Stimulated activated CD8-positive, alpha-beta memory T cell treated with anti-CD3 and anti-CD28 coated beads, Interleukin-15, amount 100 ng/mL, for 4 hours (primary cell): ENCODE data around the gene CYBC1.
"Not testable (repeated sequence)": the region's sequence is repeated elsewhere in the genome, so short reads cannot be mapped to it uniquely, and the experiment has no call there.

ENCODE experiments used
- DNase-seq, 2 donors: peaks; one replicate each; pipeline ENCODE4 v3.0.0-alpha.2; 2020; ENCODE audit warnings: low read depth in 2 of 2

CYBC1 gene

DNA sequence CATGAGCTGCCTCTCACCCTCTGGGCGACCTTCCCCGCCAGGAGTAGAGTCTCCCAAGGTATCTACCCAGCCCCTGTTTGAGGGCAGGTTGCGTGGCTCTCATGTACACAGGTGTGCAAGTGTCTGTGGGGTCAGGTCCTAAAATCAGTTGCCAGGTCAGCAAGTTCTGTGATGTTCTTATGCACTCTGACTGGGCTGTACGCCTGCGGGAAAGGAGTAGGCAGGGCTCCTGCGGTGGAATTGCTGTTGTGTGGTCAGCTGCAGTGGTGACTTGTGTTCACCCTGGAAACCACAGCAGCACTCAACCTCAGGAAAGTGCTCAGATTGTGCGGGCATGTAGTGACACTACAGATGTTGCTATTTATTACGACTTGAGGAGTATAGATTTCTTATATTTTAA, 27.4 kb upstream of the CYBC1 start:
- no peak for DNase-seq

- DNase-seq = no peak
These were observed 24.9 kb upstream of the CYBC1 start for GRCh38 chr17:82475458-82475857.

DNA sequence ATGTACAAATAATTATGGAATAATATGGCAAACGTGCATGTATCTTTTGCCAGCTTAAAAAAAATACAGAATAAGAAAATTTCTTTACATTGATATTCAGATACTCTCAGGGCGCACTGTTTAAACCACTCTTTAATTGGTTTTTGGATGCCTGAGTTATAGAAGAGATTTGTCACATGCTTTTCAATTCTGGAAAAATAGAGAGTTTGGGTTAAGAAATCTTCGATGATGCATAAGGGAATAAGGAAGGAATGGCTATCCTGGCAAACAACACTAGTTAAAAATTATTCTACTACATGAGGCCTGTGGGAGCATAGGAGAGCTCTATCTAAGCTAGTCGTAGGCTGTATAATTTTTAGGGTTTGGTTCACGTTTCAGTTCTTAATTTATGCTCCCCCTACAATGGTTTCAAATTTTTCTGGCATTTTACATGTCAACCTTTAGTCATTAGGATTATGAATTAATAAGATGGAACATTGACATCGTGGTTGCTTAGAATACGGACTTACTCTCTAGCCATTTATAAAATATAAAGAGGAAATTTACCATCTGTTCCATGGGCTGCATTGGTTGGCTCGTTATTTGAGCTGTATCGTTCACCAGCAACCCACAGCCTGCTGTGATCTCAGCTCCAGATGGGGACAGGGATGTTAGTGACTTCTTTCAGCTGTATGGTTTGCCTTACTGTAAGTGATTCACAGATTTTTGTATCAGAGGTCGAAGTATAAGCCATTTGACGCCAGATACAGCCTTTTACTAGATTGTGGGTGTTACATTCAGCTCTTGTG, 23.9 kb upstream of the CYBC1 start:
- no peak for DNase-seq

- DNase-seq = no peak
These were observed 19.5 kb upstream of the CYBC1 start for GRCh38 chr17:82470065-82470464.

GRCh38 chr17:82468692-82469091, 18.1 kb upstream of the CYBC1 start:
- no peak for DNase-seq

GRCh38 chr17:82465023-82465603, 14.6 kb upstream of the CYBC1 start:
- no peak for DNase-seq

DNA sequence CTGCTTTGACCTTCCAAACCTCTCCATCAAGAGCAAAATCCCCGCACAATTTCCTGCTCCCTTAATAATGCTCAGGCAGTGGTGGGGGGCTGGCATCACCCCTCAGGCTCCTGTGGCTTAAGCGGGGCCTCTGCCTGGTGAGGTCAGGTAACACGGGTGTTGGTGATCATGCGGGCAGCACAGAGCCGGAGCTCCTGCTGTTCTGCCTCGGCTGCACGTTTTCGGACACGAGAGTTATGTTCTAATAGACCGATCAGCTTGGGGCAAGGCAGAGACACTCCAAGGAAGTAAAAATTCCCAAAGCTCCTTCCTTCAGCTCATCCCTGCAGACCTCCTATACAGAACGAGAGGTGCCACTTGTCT, 14.0 kb upstream of the CYBC1 start:
- DNase-seq = no peak

- no peak for DNase-seq
These were observed 13.5 kb upstream of the CYBC1 start for GRCh38 chr17:82463925-82464566.

GRCh38 chr17:82463391-82463790, 12.8 kb upstream of the CYBC1 start:
- DNase-seq = no peak

DNA sequence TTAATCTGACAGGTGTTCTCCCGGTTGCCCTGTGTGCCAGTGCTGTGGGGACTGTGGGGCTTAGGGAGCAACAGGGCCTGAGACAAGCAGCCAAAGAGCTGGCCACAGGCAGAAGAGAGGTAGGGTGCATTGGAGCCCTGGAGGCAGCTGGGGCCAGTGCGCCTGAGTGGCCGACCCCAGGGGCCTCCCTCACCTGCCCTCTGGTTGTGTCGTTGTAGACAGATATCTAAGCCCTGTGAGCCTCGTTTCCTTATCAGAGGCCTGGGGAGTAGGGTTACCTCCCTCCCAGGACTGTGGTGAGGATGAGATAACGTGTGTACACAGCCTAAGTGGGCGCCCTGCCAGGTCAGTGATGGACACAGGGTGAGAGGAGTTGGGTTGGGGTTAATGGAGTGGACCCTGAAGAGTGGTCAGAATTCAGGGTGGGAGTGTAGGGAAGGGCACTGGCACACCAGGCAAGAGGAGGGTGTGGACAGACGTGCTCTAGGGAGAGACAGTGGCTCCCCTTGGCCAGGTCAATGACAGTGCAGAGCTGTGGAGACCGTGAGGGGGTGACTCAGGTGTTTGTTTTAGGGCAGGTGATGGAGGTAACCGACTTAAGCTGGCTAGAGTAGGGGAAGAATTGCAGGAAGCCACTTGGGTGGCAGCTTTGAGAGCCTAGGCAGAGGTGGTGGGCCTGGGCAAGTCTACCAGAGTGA, 11.4 kb upstream of the CYBC1 start:
- DNase-seq = no peak

DNA sequence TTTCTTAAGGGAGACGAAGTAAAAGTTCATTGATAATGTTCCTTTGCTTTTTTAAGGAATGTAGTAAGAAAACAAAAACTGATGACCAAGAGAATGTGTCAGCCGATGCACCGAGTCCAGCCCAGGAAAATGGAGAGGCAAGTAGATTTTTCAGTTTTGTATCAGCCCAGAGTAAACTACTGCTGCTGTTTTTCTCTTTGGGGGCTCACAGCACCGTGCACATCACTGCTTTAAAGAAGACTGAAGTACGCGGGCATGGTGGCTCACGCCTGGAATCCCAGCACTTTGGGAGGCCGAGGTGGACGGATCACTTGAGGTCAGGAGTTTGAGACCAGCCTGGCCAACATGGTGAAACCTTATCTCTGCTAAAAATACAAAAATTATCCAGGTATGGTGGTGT, 9.4 kb upstream of the CYBC1 start:
- DNase-seq = not testable (repeated sequence)

- peak in 1 of 2 donors; percentile 6 for DNase-seq
These were observed 8.4 kb upstream of the CYBC1 start for GRCh38 chr17:82458885-82459424.

DNA sequence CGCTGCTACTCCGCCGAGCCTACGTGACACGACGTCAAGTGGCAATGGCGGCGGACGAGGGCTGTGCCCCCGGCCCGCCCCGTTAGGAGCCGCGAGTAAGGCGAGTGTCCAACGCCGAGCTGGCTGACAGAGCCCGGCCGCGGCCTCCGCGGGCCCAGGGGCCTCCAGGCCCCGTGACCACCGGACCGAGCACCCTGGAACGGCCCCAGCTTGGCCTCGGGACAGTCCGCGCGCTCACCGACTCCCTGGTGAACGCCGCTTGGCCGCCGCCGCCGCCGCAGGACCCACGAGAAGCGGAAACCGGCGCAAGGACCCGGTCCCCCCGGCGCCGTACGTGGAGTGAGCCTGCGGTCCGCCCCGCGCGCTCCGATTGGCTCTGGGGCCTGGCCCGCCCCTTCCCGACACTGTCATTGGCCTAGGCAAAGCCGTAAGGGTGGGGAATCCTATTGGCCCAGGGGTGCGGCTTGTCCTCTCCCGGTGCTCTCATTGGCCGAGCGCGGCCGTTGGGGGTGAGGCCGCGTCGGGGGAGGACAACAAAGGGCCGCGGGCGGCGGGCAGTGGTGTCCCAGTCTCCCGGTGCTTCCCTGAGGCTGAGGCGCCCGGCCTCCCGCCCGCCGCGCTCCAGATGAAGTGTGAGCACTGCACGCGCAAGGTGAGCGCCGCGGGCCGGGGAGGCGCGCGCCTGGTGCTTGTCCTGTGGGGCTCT, 7.8 kb upstream of the CYBC1 start, which contains the start of gene NARF:
NARF (plus strand) TSS at position 563 of the 706 bp plus-strand sequence; CDS start at position 626, 63 bp downstream.
- DNase-seq = peak; percentile 93 to 94

- no peak for DNase-seq
These were observed 7.3 kb upstream of the CYBC1 start for GRCh38 chr17:82457929-82458178.

GRCh38 chr17:82457073-82457928, 6.7 kb upstream of the CYBC1 start:
- no peak for DNase-seq

DNA sequence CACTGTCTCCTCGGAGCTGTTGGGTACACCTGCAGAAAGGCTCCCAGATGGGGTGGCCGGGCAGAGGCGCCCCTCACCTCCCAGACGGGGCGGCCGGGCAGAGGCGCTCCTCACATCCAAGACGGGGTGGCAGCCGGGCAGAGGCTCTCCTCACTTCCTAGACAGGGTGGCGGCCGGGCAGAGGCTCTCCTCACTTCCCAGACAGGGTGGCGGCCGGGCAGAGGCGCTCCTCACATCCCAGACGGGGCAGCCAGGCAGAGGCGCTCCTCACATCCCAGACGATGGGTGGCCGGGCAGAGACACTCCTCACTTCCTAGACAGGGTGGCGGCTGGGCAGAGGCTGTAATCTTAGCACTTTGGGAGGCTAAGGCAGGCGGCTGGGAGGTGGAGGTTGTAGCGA, 3.2 kb upstream of the CYBC1 start:
- not testable (repeated sequence) for DNase-seq

DNA sequence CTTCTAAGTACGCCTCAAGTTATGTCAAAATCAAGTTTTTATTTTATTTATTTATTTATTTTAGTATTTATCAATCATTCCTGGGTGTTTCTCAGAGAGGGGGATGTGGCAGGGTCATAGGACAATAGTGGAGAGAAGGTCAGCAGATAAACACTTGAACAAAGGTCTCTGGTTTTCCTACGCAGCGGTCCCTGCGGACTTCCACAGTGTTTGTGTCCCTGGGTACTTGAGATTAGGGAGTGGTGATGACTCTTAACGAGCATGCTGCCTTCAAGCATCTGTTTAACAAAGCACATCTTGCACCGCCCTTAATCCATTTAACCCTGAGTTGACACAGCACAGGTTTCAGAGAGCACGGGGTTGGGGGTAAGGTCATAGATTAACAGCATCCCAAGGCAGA, 2.6 kb upstream of the CYBC1 start:
- not testable (repeated sequence) for DNase-seq

GRCh38 chr17:82452162-82452561, 1.6 kb upstream of the CYBC1 start:
- DNase-seq = no peak

DNA sequence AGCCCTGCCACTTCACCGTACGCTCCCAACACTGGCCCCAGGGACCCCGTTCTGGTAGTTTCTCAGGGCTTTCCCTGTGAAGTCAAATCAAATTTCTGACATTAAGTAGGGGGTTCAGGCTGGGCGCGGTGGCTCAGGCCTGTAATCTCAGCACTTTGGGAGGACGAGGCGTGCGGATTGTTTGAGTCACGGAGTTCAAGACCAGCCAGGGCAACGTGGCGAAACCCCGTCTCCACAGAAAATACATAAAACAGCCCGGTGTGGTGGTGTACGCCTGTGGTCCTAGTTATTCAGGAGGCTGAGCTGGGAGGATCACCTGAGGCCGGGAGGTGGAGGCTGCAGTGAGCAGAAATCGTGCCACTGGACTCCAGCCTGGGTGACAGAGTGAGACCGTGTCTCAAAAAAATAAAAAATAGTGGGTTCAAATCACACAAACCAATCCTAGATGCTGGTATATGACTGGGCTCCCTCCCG, 632 bp downstream of the CYBC1 start:
- peak in 1 of 2 donors; percentile 10 for DNase-seq

DNA sequence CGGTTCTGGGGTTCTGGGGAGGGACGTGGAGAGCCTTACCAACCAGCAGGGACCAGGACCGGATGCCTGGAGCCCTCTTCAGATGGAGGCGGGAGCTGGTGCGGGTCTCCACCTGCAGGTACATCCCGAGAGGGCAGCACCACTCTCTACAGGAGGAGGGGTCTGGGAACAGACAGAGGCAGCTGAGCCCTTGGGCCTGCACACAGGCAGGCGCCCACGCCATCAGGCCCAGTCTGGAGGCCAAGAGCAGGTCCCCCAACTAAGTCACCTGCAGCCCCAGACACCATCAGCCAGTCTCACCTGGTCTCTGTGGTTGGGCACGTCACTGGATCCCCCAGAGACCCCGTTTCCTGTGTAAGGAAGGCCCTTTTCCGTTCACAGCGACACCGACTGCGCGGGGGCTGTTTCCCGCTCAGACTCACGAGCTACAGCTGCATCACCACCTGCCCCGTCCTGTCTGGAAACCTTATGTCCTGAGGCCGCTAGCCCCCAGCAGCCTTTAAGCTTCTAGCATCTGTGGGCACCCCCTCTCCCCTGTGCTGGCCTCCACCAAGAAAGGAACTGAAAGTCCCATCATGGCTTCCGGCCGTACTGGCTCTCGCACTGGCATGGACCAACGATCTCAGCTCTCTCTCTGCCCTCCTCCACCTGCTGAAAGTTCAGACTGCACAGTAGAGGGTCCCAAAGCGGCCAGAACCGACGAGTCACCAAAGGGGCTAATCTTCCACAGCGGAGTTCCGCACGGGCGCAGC, 1.2 kb downstream of the CYBC1 start:
- peak; percentile 50 to 65 for DNase-seq
